H1 (cell line): ENCODE results near the gene COMT. TPM values are rescaled to one million over a fixed set of nuclear protein-coding genes. Genes with fewer than 3 reads are reported as not detected.

ENCODE experiments used
- CTCF ChIA-PET: fragments of 300-600 bp; sonication (Branson Sonifier 250); formaldehyde crosslinking; loops from one replicate; lab custom pipeline; 2021; ENCODE audit not compliant: partially characterized antibody; lab: Charles Lee
- POLR2A ChIA-PET: fragments of 300-600 bp; sonication (Branson Sonifier 250); formaldehyde crosslinking; loops from one replicate; lab custom pipeline; 2021; ENCODE audit warnings: inconsistent platforms; ENCODE audit not compliant: partially characterized antibody; lab: Charles Lee
- DNase-seq, 2 experiments: peaks; one replicate each; pipeline versions ENCODE4 v3.0.0 to v3.0.0-alpha.2; 2010 to 2022; ENCODE audit warnings: low spot score in 2 of 2, low read depth in 1 of 2, mixed read lengths in 1 of 2
- FAIRE-seq: peaks from 2 replicates; lab custom pipeline; 2011; peaks lifted over from hg19 to GRCh38; lab: Jason Lieb, UNC
- H2AFZ ChIP-seq: 2 replicates; pipeline ENCODE4 v1.8.1; 2012; ENCODE audit warnings: low read length, inconsistent platforms
- H2AK5ac ChIP-seq: 2 replicates; pipeline ENCODE4 v1.6.1; 2013; ENCODE audit warnings: low read depth, low read length
- H2BK120ac ChIP-seq: replicated peaks from 2 replicates; pipeline ENCODE3; 2013; ENCODE audit warnings: low read depth, low read length, inconsistent platforms
- H2BK12ac ChIP-seq: 2 replicates; pipeline ENCODE4 v1.6.1; 2013; ENCODE audit warnings: low read depth, low read length
- H2BK15ac ChIP-seq: 2 replicates; pipeline ENCODE4 v1.6.1; 2013; ENCODE audit warnings: low read length
- H2BK20ac ChIP-seq: 2 replicates; pipeline ENCODE4 v1.6.1; 2013; ENCODE audit warnings: low read length
- H2BK5ac ChIP-seq: 2 replicates; pipeline ENCODE4 v1.6.1; 2013; ENCODE audit warnings: low read depth, low read length
- H3K14ac ChIP-seq: 2 replicates; pipeline ENCODE4 v1.6.1; 2013; ENCODE audit warnings: inconsistent platforms; ENCODE audit not compliant: insufficient read length
- H3K18ac ChIP-seq: 2 replicates; pipeline ENCODE4 v1.6.1; 2013; ENCODE audit warnings: low read length; ENCODE audit errors: extremely low read depth
- H3K23ac ChIP-seq: 2 replicates; pipeline ENCODE4 v1.6.1; 2013; ENCODE audit warnings: inconsistent platforms; ENCODE audit not compliant: insufficient read length
- H3K23me2 ChIP-seq: 2 replicates; pipeline ENCODE4 v1.6.1; 2013; ENCODE audit warnings: low read depth, low read length
- H3K27ac ChIP-seq: 2 replicates; pipeline ENCODE4 v1.6.1; 2011; ENCODE audit warnings: low read depth, low read length, inconsistent platforms
- H3K27me3 ChIP-seq, 4 experiments: replicated peaks in 1 of 4; 1 replicate in 1 of 4; 2 replicates in 3 of 4; pipeline versions ENCODE4 v1.6.1 to v1.8.1; 2011 to 2013; ENCODE audit warnings: low read length in 3 of 4, mild to moderate bottlenecking in 3 of 4, inconsistent platforms in 2 of 4, mixed read lengths in 2 of 4, moderate library complexity in 1 of 4; ENCODE audit not compliant: control insufficient read depth in 3 of 4, insufficient read depth in 3 of 4; ENCODE audit errors: extremely low read depth in 1 of 4
- H3K36me3 ChIP-seq, 4 experiments: 2 replicates each; pipeline versions ENCODE4 v1.6.1 to v1.8.1; 2011 to 2013; ENCODE audit warnings: mild to moderate bottlenecking in 4 of 4, low read length in 3 of 4, moderate library complexity in 2 of 4, control low read depth in 1 of 4, inconsistent platforms in 1 of 4; ENCODE audit not compliant: insufficient read depth in 4 of 4, control insufficient read depth in 2 of 4
- H3K4ac ChIP-seq: replicated peaks from 2 replicates; pipeline ENCODE3; 2013; ENCODE audit warnings: low read length, low read depth, mixed read lengths, inconsistent platforms; ENCODE audit not compliant: insufficient read length
- H3K4me1 ChIP-seq, 4 experiments: replicated peaks in 1 of 4; 1 replicate in 1 of 4; 2 replicates in 3 of 4; pipeline versions ENCODE4 v1.6.1 to v1.8.1; 2011 to 2013; ENCODE audit warnings: low read length in 3 of 4, inconsistent platforms in 2 of 4, mixed read lengths in 1 of 4; ENCODE audit not compliant: insufficient read depth in 4 of 4, control insufficient read depth in 3 of 4
- H3K4me2 ChIP-seq, 2 experiments: 2 replicates each; pipeline versions ENCODE4 v1.6.1 to v1.8.1; 2011 to 2013; ENCODE audit warnings: low read depth in 2 of 2, low read length in 2 of 2, control low read depth in 1 of 2, inconsistent platforms in 1 of 2, mild to moderate bottlenecking in 1 of 2; ENCODE audit not compliant: insufficient read depth in 1 of 2
- H3K4me3 ChIP-seq, 4 experiments: fragments of 200-600, 300-600 bp in 1 of 4; sonication (generic), shearing (Covaris generic), sonication (Bioruptor Twin) in 1 of 4; 2 replicates each; pipeline versions ENCODE4 v1.5.1 to v1.8.1; 2011 to 2016; ENCODE audit warnings: low read length in 4 of 4, low read depth in 3 of 4, control low read depth in 2 of 4, inconsistent platforms in 2 of 4, mild to moderate bottlenecking in 2 of 4, mixed read lengths in 1 of 4, moderate library complexity in 1 of 4; ENCODE audit not compliant: insufficient read depth in 2 of 4; ENCODE audit errors: extremely low read depth in 1 of 4
- H3K56ac ChIP-seq: replicated peaks from 2 replicates; pipeline ENCODE3; 2013; ENCODE audit warnings: low read depth, mild to moderate bottlenecking, mixed read lengths, low read length, inconsistent platforms; ENCODE audit not compliant: insufficient read length
- H3K79me1 ChIP-seq: 2 replicates; pipeline ENCODE4 v1.6.1; 2013; ENCODE audit warnings: low read depth, low read length, control low read depth
- H3K79me2 ChIP-seq, 2 experiments: 2 replicates each; pipeline versions ENCODE4 v1.6.1 to v1.8.1; 2012 to 2013; ENCODE audit warnings: low read length in 2 of 2, mild to moderate bottlenecking in 2 of 2, inconsistent platforms in 1 of 2; ENCODE audit not compliant: insufficient read depth in 2 of 2, control insufficient read depth in 1 of 2
- H3K9ac ChIP-seq, 4 experiments: replicated peaks in 1 of 4; 1 replicate in 1 of 4; 2 replicates in 3 of 4; pipeline versions ENCODE4 v1.6.1 to v1.8.1; 2011 to 2013; ENCODE audit warnings: low read depth in 3 of 4, low read length in 3 of 4, control low read depth in 2 of 4, mild to moderate bottlenecking in 2 of 4, moderate library complexity in 2 of 4, inconsistent platforms in 1 of 4; ENCODE audit errors: extremely low read depth in 1 of 4
- H3K9me3 ChIP-seq, 2 experiments: 2 replicates each; pipeline versions ENCODE4 v1.6.1 to v1.8.1; 2012 to 2013; ENCODE audit warnings: mild to moderate bottlenecking in 2 of 2, moderate library complexity in 2 of 2, control low read depth in 1 of 2, inconsistent platforms in 1 of 2, low read depth in 1 of 2, low read length in 1 of 2, mixed read lengths in 1 of 2; ENCODE audit not compliant: insufficient read depth in 2 of 2
- H4K20me1 ChIP-seq, 2 experiments: replicated peaks in 1 of 2; 2 replicates each; pipeline versions ENCODE3 to v1.8.1; 2011 to 2013; ENCODE audit warnings: inconsistent platforms in 2 of 2, low read length in 2 of 2, mild to moderate bottlenecking in 1 of 2; ENCODE audit not compliant: insufficient read depth in 2 of 2, control insufficient read depth in 1 of 2
- H4K5ac ChIP-seq: 2 replicates; pipeline ENCODE4 v1.6.1; 2013; ENCODE audit warnings: low read length, low read depth, mixed read lengths, inconsistent platforms; ENCODE audit not compliant: insufficient read length
- H4K8ac ChIP-seq: 2 replicates; pipeline ENCODE4 v1.8.0; 2013; ENCODE audit warnings: mild to moderate bottlenecking, moderate library complexity, low read length, inconsistent platforms; ENCODE audit not compliant: insufficient read depth; ENCODE audit errors: extremely low read depth
- H4K91ac ChIP-seq: replicated peaks from 2 replicates; pipeline ENCODE3; 2013; ENCODE audit warnings: low read length, mixed read lengths, inconsistent platforms; ENCODE audit not compliant: insufficient read length
- BACH1 ChIP-seq: IDR thresholded peaks from 2 replicates; pipeline ENCODE4 v1.6.1; 2012; ENCODE audit warnings: low read length, improper control_type of control experiment
- CBX8 ChIP-seq: fragments of 300-800, 300-1000 bp; sonication (generic); IDR thresholded peaks from 2 replicates; pipeline ENCODE4 v1.7.1; 2016; ENCODE audit warnings: low read depth, low read length, borderline replicate concordance
- POU5F1 ChIP-seq: IDR thresholded peaks from 2 replicates; pipeline ENCODE4 v1.6.1; 2011; ENCODE audit warnings: low read depth, mild to moderate bottlenecking, low read length, moderate library complexity
- RXRA ChIP-seq: IDR thresholded peaks from 2 replicates; pipeline ENCODE4 v1.6.1; 2011; ENCODE audit warnings: low read depth, mild to moderate bottlenecking, low read length, moderate library complexity; ENCODE audit not compliant: insufficient read depth
- TEAD4 ChIP-seq: IDR thresholded peaks from 2 replicates; pipeline ENCODE4 v1.6.1; 2012; ENCODE audit warnings: low read depth, low read length, inconsistent platforms, mixed read lengths
- WGBS, 2 experiments: shearing (Covaris generic) in 1 of 2; methylation state at CpG; one replicate each; pipeline versions ENCODE4 v1.1.6 to v1.1.7; 2013 to 2015; ENCODE audit warnings: low lambda C conversion rate in 2 of 2, mixed read lengths in 2 of 2, inconsistent platforms in 1 of 2, low coverage in 1 of 2, missing lambda C conversion rate in 1 of 2; ENCODE audit not compliant: insufficient replicate concordance in 2 of 2, insufficient coverage in 1 of 2, insufficient read length in 1 of 2; ENCODE audit errors: extremely low coverage in 1 of 2, missing lambda C conversion rate in 1 of 2; 5-methylcytosine and 5-hydroxymethylcytosine counted together
- polyA plus RNA-seq, 7 experiments: library from polyadenylated mRNA; depleted of rRNA in 3 of 7; stranded (reverse) in 5 of 7; unstranded in 2 of 7; fragments of >200 nt in 5 of 7; fragments of 200-250 nt in 2 of 7; gene quantifications; 1 replicate in 5 of 7; 2 replicates in 1 of 7; 4 replicates in 1 of 7; pipeline versions ENCODE4 v1.2.1 to v1.2.3, GENCODE V29; 2011 to 2013; ENCODE audit warnings: missing spikeins in 2 of 7, mixed read lengths in 2 of 7
- total RNA-seq: library from RNA; stranded (reverse); fragmentation: NEBNext Ultra II Directional; extraction: Animal tissue kit (Norgen Biotek cat#: 25700); gene quantifications from 2 replicates; pipeline ENCODE4 v1.2.1, GENCODE V29; 2021

COMT gene
- total and polyA plus RNA-seq, 2 of the 8 experiments (the other 6 are each of a cell fraction or from before 2014, with no cell fraction given), result 15.2 to 33.7 TPM

DNA sequence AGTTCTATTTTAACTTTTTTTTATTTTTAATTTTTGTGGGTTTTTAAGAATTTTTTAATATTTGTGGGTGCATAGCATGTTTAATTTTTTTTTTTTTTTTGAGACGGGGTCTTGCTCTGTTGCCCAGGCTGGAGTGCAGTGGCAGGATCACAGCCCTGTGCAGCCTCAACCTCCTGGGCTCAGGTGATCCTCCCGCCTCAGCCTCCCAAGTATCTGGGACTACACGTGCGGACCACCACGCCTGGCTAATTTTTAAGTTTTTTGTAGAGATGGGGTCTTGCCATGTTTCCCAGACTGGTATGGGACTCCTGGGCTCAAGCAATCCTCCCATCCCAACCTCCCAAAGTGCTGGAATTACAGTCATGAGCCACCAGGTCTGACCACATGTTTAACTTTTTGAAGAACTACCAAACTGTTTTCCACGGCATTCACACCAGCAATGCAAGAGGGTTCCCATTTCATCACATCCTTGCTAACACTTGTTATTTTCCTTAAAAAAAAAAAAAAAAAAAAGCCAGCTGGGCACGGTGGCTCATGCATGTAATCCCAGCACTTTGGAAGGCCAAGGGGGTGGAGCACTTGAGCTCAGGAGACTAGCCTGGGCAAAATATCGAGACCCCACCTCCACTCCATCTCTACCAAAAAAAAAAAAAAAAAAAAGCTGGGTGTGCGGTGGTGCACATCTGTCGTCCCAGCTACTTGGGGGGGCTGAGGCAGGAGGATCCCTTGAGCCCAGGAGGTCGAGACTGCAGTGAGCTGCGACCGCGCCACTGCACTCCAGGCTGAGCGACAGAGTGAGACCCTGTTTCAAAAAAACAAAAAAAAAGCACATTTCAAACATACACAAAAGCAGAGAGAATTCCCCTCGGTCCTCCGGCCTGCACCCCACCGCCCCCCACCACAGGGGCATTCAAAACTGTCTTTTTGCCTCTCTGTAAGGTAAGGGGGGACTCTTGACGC lies 16.8 kb downstream of the COMT start:
- Histone ChIP-seq H2AK5ac (no peak overlapping the region), H2BK20ac (no peak overlapping the region), H3K9ac (peak overlapping the region in 1 of 4 experiments; percentile 16; a peak in 3 of 7 replicates), H2BK5ac (no peak overlapping the region), H3K4me1 (peaks cover 0 to 20% (median 16%) of the 10 kb centered on the region in 4 experiments; a peak in 6 of 7 replicates), H2AFZ (no peak overlapping the region), H3K4ac (peak overlapping the region; percentile 44), H3K79me1 (no peaks in the 10 kb centered on the region), H3K36me3 (no peaks in the 10 kb centered on the region), H3K18ac (peak overlapping the region; percentile 60), H3K27me3 (no peaks in the 10 kb centered on the region), H2BK15ac (0 out of 2 replicates have a peak overlapping the region, but pooled peaks have one; percentile 46), H3K9me3 (no peaks in the 10 kb centered on the region), H2BK12ac (no peak overlapping the region), H3K23ac (no peak overlapping the region), H3K27ac (no peak overlapping the region), H3K14ac (no peak overlapping the region), H4K8ac (no peak overlapping the region; the same call in 1 of the 2 replicates), H3K23me2 (peaks cover 5% of the 10 kb centered on the region), H4K91ac (no peak overlapping the region), H3K56ac (no peak overlapping the region), H3K4me2 (peak overlapping the region; percentile 68 to 74), H4K20me1 (peaks cover 1 to 5% of the 10 kb centered on the region in 2 experiments), H3K79me2 (no peaks in the 10 kb centered on the region), H4K5ac (no peak overlapping the region), H3K4me3 (peak overlapping the region; percentile 38 to 61 (median 52); a peak in 7 of 8 replicates), H2BK120ac (no peak overlapping the region)
- DNase-seq (no peak), FAIRE-seq (no peak)
- ChIA-PET POLR2A (interaction anchor here (0.6 to 1.4 kb wide), 4 partner anchors 10 to 263 kb away, joined by 3 to 6 read pairs (median 4); no protein-coding TSS in a partner anchor), CTCF (interaction anchor here (0.6 to 1.9 kb wide), 15 partner anchors 7 to 781 kb away, joined by 3 to 7 read pairs (median 4); no protein-coding TSS in a partner anchor)
- 74% methylated on average over 16 of the region's 19 CpGs; no CpG with 5 or more reads in 1 of the 2 experiments for WGBS, 2 experiments
- TF ChIP-seq POU5F1 (no peak), RXRA (no peak), TEAD4 (no peak), CBX8 (no peak), BACH1 (no peak)
